GM20431 (cell line): ENCODE results near the gene DGKH.
"Not testable (repeated sequence)": the region's sequence is repeated elsewhere in the genome, so short reads cannot be mapped to it uniquely, and the experiment has no call there.

Source experiments
- in situ Hi-C: fragments of 300-500 bp; cut with MseI, MboI; formaldehyde crosslinking; loops from one replicate; pipeline ENCODE4 v1.15.0; 2020; ENCODE audit warnings: low sequenced_read_pairs; ENCODE audit not compliant: unreplicated experiment

The DGKH gene

GRCh38 chr13:42070599-42070998, 22.2 kb downstream of the DGKH start:
- in situ Hi-C loops, result not testable (repeated sequence)

GRCh38 chr13:42071179-42071578, 22.7 kb downstream of the DGKH start:
- in situ Hi-C loops, result not testable (repeated sequence)

- in situ Hi-C loops, result no loop called here
These were observed 23.4 kb downstream of the DGKH start for GRCh38 chr13:42071672-42072419.

- in situ Hi-C loops, result no loop called here
These were observed 25.2 kb downstream of the DGKH start for GRCh38 chr13:42073683-42074082.

- in situ Hi-C loops, result no loop called here
These were observed 27.1 kb downstream of the DGKH start for GRCh38 chr13:42075517-42075916.

GRCh38 chr13:42076309-42076713, 27.9 kb downstream of the DGKH start:
- in situ Hi-C loops, result no loop called here

- in situ Hi-C loops, result no loop called here
These were observed 29.8 kb downstream of the DGKH start for GRCh38 chr13:42078128-42078808.

- in situ Hi-C loops, result no loop called here
These were observed 34.8 kb downstream of the DGKH start for GRCh38 chr13:42083138-42083770.

GRCh38 chr13:42084722-42085121, 36.3 kb downstream of the DGKH start:
- in situ Hi-C loops, result no loop called here

GRCh38 chr13:42086582-42086981, 38.1 kb downstream of the DGKH start:
- in situ Hi-C loops, result no loop called here

GRCh38 chr13:42094516-42095040, 46.1 kb downstream of the DGKH start:
- in situ Hi-C loops, result no loop called here

- in situ Hi-C loops, result not testable (repeated sequence)
These were observed 47.8 kb downstream of the DGKH start for GRCh38 chr13:42096222-42096621.

- in situ Hi-C loops, result loop anchor here (25.0 kb wide), 1 partner anchor 438 kb away; no protein-coding TSS in a partner anchor
These were observed 51.7 kb downstream of the DGKH start for GRCh38 chr13:42099962-42100675.

- in situ Hi-C loops, result loop anchor here (25.0 kb wide), 1 partner anchor 439 kb away; no protein-coding TSS in a partner anchor
These were observed 52.5 kb downstream of the DGKH start for GRCh38 chr13:42100960-42101359.

GRCh38 chr13:42101821-42102585, 53.6 kb downstream of the DGKH start:
- in situ Hi-C loops, result loop anchor here (25.0 kb wide), 1 partner anchor 440 kb away; no protein-coding TSS in a partner anchor

GRCh38 chr13:42102961-42103865, 54.8 kb downstream of the DGKH start:
- in situ Hi-C loops, result loop anchor here (25.0 kb wide), 1 partner anchor 441 kb away; no protein-coding TSS in a partner anchor

- in situ Hi-C loops, result loop anchor here (25.0 kb wide), 1 partner anchor 445 kb away; no protein-coding TSS in a partner anchor
These were observed 58.5 kb downstream of the DGKH start for GRCh38 chr13:42106998-42107397.

GRCh38 chr13:42107421-42107820, 59.0 kb downstream of the DGKH start:
- in situ Hi-C loops, result loop anchor here (25.0 kb wide), 1 partner anchor 445 kb away; no protein-coding TSS in a partner anchor
